Muscle of arm (tissue), 14 donors: ENCODE measurements around the gene GADD45G. TPM values are rescaled to one million over a fixed set of nuclear protein-coding genes. Genes with fewer than 3 reads are reported as not detected.

ENCODE experiments used
- DNase-seq: peaks from one replicate; pipeline ENCODE4 v3.0.0-alpha.2; 2013
- long read RNA-seq, 11 donors: transcript quantifications; one replicate each; lab custom pipeline, GENCODE V29; 2026
- polyA plus RNA-seq, 12 donors: library from polyadenylated mRNA; unstranded; fragments of 120-200 nt; gene quantifications; one replicate each; pipeline ENCODE4 v1.2.1, GENCODE V29; 2013; ENCODE audit not compliant: insufficient read length in 12 of 12

Gene GADD45G, protein sequence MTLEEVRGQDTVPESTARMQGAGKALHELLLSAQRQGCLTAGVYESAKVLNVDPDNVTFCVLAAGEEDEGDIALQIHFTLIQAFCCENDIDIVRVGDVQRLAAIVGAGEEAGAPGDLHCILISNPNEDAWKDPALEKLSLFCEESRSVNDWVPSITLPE
- polyA plus RNA-seq, result 10 to 100 TPM in 2 of 12 donors, 1 to 10 TPM in 9, not detected in 1; 4.9 to 18.5 (median 7.5) TPM
- long read RNA-seq, donor 1, transcript GADD45G-201 (4 exons, 1,065 nt), result major isoform, 12 of 12 reads
- long read RNA-seq, donor 1, partial matches to known transcripts, result 0 of 12 reads
- long read RNA-seq, donor 1, other reads (novel, unspliced or antisense), result 0 of 12 reads
- long read RNA-seq, donor 2, partial matches to known transcripts, result 0 of 1 reads
- long read RNA-seq, donor 2, other reads (novel, unspliced or antisense), result 0 of 1 reads
- long read RNA-seq, donor 3, transcript GADD45G-201 (4 exons, 1,065 nt), result major isoform, 6 of 6 reads
- long read RNA-seq, donor 3, partial matches to known transcripts, result 0 of 6 reads
- long read RNA-seq, donor 3, other reads (novel, unspliced or antisense), result 0 of 6 reads
- long read RNA-seq, donor 4, partial matches to known transcripts, result 0 of 2 reads
- long read RNA-seq, donor 4, other reads (novel, unspliced or antisense), result 0 of 2 reads
- long read RNA-seq, donor 5, result 0 reads
- long read RNA-seq, donor 6, partial matches to known transcripts, result 0 of 3 reads
- long read RNA-seq, donor 6, other reads (novel, unspliced or antisense), result 0 of 3 reads
- long read RNA-seq, donor 7, partial matches to known transcripts, result 0 of 2 reads
- long read RNA-seq, donor 7, other reads (novel, unspliced or antisense), result 0 of 2 reads
- long read RNA-seq, donor 8, partial matches to known transcripts, result 0 of 4 reads
- long read RNA-seq, donor 8, other reads (novel, unspliced or antisense), result 0 of 4 reads
- long read RNA-seq, donor 9, partial matches to known transcripts, result 0 of 4 reads
- long read RNA-seq, donor 9, other reads (novel, unspliced or antisense), result 0 of 4 reads
- long read RNA-seq, donor 10, transcript GADD45G-201 (4 exons, 1,065 nt), result major isoform, 14 of 14 reads
- long read RNA-seq, donor 10, partial matches to known transcripts, result 0 of 14 reads
- long read RNA-seq, donor 10, other reads (novel, unspliced or antisense), result 0 of 14 reads
- long read RNA-seq, donor 11, partial matches to known transcripts, result 0 of 2 reads
- long read RNA-seq, donor 11, other reads (novel, unspliced or antisense), result 0 of 2 reads

DNA sequence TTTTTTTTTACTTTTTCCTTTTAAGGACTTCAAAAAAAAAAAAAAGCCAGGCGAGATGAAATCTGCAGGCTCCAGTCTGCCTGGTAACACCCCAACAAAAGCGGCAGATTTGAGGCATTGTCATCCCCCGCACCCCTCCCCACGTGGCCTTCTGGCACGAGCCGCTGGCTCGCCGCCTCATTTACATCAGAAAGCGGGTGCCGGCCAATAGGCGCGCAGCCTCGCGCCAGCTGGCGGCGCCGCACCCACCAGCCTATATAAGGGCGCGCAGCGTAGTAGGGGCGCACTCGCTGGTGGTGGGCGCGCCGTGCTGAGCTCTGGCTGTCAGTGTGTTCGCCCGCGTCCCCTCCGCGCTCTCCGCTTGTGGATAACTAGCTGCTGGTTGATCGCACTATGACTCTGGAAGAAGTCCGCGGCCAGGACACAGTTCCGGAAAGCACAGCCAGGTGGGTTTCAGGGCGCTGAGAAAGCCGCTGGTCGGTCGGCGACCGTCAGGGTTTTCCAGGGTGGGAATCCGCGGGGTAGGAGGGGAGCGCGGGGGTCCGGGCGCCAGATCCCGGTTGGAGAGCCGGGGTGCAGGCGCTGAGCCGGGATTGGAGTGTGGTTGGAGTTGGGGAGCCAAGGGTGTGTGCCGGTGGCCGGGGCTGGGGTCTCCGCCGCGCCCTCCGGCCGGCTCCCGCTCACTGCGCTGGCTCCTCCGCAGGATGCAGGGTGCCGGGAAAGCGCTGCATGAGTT is at the start of gene GADD45G:
Gene GADD45G (plus strand): TSS at position 284 of the 736 bp plus-strand sequence. CDS start 110 bp downstream, at position 394.
- DNase-seq, result peak; percentile 87

DNA sequence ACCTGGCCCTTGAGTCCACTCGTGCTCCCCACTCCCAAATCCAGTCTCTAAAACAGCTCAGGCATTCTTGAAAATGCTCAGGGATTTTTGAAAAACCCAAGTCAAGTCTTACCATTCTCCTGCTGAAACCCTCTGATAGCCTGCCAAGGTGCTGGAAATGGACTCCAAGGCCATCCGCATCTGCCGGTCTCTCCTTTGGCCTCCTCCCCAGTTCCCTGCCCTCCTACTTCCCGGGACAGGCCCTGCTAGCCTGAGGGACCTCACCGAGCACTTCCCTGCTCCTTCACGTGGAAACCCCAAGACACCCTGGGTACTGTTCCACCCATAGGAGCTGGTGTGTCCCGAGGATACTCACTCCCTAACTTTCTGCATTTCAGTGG is 49.8 kb upstream of the GADD45G start:
- DNase-seq, result no peak

DNA sequence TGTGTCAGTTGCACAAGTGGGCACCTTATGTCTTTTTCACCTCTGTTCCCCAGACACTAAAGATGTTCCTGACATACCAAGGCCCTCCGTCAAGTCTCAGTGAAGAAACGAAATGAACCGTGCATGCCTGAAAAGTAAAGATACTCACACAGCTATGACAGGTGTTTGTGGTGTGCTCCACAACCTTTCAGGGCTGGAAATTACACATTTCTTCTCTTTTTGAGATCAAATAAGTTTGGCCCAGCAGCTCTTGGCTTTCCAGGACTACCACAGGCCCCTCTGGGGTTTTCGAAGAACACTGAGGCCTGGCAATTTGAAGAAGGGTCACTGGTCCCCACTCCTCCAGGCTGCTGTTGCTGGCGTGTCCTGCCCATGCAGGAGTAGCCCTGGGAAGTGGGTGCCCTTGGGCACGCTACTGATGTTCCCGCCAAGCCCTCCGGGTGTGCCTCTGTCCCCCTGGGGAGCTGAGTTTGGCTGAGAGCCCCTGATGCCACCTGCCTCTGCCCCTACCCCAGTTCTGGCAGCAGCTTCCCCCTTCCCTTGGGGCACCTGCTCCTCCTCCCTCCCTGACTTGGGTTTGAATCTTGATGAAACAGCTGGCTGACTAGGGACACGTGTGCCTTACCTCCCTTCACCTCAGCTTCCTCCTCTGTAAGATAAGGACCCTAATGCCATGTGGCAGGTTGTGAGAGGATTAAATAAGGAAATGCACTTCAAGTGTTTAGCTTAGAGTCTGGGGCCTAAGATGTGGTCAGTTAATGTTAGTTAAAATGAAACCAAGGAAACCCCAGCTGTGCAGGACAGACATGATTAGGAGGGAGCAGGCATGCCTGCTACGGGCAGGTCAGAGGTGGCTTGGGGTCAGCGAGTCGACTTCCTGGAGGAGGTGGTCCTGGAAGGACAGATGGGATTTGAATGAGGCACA is 49.1 kb upstream of the GADD45G start:
- no peak for DNase-seq

DNA sequence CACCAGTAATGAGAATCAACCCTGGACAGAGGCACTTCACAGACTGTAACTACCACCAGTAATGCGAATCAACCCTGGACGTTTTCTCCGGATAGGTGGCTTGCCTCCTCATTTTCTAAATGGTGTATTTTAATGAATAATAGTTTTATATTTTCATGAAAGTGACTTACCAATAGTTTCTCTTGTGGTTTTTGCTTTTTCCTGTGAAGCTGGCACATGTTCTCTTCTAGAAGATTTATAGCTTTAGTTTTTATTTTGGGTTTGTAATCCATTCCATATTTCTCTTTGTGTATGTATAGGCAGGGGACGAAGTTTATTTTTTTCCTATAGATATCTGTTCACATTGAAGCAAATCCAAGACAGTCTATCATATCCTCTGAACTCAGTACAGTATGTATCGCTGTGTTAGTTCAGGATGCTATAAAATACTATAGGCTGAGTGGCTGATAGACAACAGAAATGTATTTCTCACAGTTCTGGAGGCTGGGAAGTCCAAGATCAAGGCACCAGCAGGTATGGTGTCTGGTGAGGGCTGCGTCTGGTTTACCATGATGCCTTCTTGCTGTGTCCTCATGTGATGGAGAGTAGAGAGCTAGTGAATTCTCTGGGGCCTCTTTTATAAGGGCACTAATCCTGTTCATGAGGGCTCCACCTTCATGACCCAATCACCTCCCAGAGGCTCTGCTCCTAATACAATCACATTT is 46.5 kb upstream of the GADD45G start:
- no peak for DNase-seq

DNA sequence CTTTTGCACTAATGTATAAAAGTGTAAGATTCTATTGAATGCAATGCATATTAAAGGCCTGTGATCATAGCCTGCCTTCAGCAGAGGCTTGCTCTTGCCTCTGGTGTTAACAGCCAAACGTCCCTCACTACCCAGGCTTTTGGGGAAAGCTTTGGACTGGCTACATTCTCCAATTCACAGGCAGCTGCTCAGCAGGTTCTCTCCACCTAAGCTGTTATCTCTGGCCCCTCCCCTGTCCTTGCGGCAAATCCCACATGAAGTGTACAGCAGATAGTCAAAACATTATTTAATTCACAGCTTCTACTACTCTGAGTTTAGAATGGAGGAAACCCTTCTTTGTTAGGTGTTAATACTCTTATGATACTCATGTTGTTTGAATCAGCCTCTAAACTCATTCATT is 45.9 kb upstream of the GADD45G start:
- DNase-seq, result no peak

DNA sequence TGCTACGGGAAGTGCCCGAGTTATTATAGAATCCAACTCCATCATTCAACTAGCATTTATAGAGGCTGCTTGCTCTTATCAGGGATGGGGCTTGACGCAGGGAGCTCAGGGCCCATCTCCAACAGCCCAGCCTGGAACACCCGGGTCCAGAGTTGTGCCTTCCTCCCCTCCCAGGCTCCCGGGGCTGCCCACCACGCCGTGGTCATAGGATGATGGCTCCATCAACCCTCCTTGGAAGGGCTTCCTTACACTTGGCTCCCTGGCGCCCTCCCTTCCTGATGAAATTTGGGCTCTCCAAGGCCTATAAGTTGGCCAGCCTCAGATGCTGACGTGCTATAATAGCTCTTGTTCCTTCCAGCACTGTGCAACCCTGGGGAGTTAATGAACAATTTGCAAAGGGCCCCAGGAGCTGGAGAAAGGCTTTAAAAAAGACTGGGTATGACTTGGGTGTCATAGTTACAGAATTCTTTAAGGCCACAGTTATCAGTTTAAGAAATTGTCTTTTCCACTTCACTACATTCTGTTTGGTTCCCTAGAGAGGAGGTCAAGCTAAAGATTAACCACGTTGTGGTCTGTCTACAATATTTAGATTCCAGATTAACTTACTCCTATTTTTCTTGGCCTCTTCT is 42.5 kb upstream of the GADD45G start:
- DNase-seq, result no peak

DNA sequence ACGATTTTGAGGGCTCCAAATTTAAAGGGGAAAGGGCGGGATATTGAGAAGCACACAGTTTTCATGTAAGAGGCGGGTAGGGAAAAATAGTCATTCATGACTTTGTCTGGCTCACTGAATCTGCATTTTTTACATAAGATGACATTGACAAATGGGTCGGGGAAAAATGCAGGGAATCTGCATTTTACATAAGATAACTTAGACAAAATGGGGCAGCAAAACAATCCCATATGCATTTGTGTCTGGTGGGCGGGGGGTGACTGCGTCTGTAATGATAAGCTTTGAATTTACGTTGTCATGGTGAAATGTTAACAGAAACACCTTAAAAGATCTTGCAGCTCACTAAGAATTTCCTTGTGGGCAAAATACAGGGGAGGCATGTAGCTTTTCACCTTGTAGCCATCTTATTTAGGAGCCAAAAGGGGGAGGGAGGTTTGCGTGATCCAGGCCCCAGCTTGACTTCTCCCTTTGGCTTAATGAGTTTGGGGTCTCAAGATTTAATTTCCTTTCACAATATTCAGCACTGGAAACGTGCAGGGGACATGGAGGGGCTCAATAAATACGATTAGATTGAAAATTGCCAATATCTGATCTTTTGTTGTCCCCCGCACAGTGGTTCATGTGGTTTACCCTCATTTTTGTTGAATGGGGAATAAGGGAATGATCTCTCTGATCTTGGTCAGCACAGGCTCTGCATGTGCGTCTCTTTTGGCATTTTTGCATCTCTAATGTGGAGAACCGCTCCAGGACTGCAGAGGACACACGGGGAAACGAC is 41.1 kb upstream of the GADD45G start:
- DNase-seq, result no peak

DNA sequence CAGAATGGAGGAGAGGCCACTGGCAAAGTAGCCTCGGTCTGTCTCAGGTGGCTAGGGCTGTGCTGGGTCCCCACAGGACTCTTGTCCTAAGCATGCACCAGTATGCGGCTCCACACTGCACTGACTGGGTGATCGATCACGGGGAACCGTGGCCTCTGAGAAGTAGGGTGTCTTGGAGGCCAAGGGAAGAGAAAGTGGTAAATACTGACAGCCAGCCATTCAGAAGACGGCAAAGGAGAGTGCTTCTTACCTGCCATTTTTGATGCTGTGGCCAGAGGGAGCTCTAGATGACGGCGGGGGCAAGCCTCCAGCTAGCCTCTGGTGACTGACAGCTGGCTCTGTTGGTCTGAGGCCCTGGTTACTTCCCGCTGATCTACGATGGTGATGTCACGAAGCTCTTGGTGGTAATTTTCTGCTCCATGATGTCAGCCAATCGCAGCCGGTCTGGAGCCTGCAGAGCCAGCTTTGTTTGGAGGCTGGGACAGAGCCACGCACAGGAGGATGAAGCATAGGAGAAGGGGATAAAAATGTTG is 40.4 kb upstream of the GADD45G start:
- DNase-seq, result no peak

DNA sequence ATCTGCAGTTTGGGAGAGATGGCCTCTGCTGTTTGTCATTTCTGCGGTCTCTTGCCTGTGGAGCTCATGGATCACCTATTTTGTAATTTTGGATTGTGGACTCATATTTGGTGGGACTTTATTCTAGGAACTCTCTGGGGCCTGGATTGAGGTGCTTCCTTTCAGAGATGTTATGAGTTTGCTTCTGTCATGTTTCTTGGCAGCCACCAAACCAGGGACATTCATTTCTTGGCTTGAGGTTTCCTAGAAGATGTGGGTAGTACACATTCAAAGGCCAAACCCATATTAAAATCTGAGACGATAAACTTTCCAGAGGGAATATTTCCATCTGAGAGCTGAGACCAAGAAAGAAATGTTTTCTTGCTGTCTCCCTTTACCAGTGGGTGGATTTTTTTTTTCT is 37.2 kb upstream of the GADD45G start:
- no peak for DNase-seq

DNA sequence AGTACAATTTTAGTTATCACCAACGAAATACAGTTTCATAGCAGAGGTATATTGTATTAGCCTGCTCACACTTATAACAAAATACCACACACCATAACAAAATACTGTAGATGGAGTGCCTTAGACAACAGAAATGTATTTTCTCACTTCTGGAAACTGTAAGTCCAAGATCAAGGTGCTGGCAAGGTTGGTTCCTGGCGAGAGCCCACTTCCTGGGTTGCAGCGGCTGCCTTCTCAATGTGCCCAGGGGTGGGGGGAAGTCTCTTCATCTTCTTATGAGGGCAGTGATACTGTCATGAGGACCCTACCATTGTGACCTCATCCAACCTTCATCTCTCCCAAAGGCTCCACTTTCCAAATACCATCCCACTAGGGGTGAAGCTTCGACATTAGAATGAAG is 30.5 kb upstream of the GADD45G start:
- no peak for DNase-seq

DNA sequence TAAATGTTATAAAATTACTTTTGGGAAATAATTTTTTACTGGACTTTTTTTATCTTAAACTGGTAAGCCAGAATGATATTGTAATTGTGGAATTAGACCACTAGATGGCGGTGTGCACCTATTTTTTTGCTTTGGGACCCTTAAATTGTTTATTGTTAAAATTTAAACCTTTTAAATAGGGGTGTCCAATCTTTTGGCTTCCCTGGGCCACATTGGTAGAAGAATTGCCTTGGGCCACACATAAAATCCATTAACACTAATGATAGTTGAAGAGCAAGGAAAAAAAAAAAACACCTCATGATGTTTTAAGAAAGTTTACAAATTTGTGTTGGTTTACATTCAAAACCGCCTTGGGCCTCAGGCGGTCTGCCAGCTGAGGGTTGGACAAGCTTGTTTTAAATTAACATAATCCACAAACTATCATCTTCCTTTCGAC is 28.4 kb upstream of the GADD45G start:
- no peak for DNase-seq

DNA sequence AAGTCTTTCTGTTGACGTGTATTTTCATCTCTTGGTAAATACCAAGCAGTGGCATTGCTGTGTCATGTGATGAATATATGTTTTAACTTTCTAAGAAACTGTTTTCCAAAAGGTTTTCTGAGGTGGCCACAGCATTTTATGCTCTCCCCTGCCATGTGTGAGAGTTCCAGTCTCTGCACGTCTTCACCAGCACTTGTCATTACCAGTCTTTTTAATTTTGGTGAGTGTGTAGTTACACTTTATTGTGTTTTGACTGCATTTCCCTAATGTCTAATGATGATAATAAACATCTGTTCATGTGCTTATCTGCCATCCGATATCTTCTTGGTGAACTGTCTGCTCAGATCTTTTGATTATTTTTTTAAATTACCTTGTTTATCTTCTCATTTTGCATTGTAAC is 27.4 kb upstream of the GADD45G start:
- DNase-seq, result no peak

DNA sequence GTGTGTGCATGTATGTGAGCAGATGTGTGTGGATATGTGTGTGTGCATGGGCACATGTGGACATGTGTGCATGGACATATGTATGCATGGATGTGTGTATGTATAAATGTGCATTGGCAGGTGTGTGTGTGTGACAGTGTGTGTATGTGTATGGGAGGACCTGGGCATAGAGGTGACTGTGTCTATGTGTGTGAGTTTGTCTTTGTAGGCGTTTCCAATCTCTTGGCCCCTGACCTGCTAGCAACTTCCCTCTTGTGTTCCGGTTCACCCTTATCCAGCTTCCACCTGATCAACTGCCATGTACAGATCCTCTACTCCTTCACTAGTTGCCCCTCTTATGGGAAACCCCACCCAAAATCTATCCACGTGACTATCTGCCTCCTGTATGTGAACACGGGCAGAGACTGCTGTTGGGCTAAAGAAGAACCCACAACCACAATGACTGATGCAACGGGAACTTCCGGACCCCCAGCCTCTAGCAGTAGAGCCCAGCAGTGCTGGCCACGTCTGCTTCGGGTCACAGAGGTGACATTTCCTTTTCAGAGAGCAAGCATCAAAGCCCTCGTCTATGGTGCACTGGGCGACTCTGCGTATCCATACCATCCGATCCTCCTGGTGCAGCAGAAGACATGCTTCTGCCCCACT is 24.9 kb upstream of the GADD45G start:
- DNase-seq, result no peak

DNA sequence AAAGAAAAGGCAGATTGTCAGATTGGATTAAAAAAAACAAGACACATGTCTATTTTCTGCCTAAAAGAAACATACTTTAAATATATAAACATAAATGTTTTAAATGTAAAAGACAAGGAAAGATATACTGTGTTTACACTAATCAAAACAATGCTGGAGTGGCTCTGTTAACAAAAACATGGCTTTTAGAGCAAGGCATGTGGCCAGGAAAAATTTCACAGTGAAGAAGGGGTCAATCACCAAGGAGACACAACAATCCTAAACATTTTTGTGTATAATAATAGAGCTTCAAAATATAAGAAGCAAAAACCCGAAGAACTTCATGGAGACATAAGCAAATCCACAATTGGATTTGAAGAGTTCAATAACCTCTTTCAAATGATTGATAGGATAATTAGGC is 18.5 kb upstream of the GADD45G start:
- no peak for DNase-seq

DNA sequence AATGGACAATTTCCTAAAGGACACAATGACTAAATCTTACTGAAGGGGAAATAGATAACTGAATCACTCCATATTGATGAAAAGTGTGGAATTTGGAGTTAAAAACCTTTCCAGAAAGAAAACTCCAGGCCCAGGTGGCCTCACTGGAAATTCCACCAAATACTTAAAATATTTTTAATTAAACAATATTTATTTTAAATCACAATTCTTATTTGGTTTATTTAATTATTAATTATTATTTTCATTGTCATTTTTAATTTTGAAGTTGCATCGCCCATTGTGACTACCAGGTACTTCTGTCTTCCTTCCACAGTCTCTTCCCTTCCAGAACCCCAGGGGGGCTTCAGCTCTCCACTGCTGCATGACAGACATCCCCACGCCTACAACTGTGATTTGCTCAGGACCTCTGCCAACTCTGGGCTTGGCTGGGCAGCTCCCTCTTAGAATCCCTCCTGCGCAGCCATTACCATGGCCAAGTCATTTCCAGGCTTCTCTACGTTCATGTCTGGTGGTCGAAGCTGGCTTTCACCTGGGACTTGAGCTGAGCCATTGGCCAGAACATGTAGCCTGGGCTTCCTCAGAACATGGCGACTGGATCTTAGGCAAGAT is 16.4 kb upstream of the GADD45G start:
- DNase-seq, result no peak

DNA sequence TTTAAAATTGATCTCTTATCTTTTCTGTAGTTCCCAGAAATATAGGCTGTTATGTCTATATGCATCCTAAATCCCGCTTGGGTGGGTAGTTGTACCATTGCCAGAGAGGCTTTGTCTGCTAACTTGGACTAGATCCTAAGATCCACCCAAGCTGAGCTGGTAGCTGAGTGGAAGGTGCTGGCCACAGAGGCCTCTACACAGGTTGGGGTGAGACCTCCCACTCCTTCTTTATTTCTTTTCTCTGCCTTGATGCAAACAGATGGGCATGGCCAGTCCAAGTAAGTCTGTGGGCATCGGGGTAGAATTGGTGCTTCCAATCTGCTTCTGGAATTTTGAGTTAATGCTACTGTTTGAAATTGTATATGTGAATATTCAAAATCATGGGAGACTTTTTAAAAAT is 14.4 kb upstream of the GADD45G start:
- no peak for DNase-seq
